GM12878 (cell line): ENCODE data around the gene PTBP3. TPM values are rescaled to one million over a fixed set of nuclear protein-coding genes. Genes with fewer than 3 reads are reported as not detected.

ENCODE experiments used
- BACH1 ChIP-seq: fragments of 450-650 bp; IDR thresholded peaks from 2 replicates; pipeline ENCODE4 v1.6.1; 2017; ENCODE audit warnings: mild to moderate bottlenecking, borderline replicate concordance
- DPF2 ChIP-seq: fragments of 450-650 bp; IDR thresholded peaks from 2 replicates; pipeline ENCODE4 v1.6.1; 2017; ENCODE audit warnings: mild to moderate bottlenecking
- E2F4 ChIP-seq: IDR thresholded peaks from 2 replicates; pipeline ENCODE4 v1.6.1; 2012; ENCODE audit warnings: low read depth, low read length, improper control_type of control experiment
- ESRRA ChIP-seq: IDR thresholded peaks from 2 replicates; pipeline ENCODE4 v1.6.1; 2012; ENCODE audit warnings: mild to moderate bottlenecking, low read length, improper control_type of control experiment
- EZH2 ChIP-seq: IDR thresholded peaks from 2 replicates; pipeline ENCODE4 v1.6.1; 2012; ENCODE audit warnings: low read depth, mild to moderate bottlenecking, control low read depth, inconsistent platforms, low read length, borderline replicate concordance; ENCODE audit not compliant: control insufficient read depth
- GATAD2B ChIP-seq: fragments of 450-650 bp; conservative IDR thresholded peaks from 2 replicates; pipeline ENCODE4 v1.6.1; 2017; ENCODE audit warnings: low read depth, mild to moderate bottlenecking, moderate library complexity
- JUND ChIP-seq: IDR thresholded peaks from 2 replicates; pipeline ENCODE4 v1.6.1; 2012; ENCODE audit warnings: low read depth, mild to moderate bottlenecking, low read length, improper control_type of control experiment, moderate library complexity
- KAT2A ChIP-seq: conservative IDR thresholded peaks from 2 replicates; pipeline ENCODE4 v1.6.1; 2011; ENCODE audit warnings: low read depth, low read length; ENCODE audit not compliant: control insufficient read depth
- KDM1A ChIP-seq: fragments of 200-600 bp; sonication (generic); IDR thresholded peaks from 2 replicates; pipeline ENCODE4 v1.6.1; 2016; ENCODE audit warnings: borderline replicate concordance
- LARP7 ChIP-seq: fragments of 450-650 bp; IDR thresholded peaks from 2 replicates; pipeline ENCODE4 v1.6.1; 2017; ENCODE audit warnings: mild to moderate bottlenecking
- MEF2A ChIP-seq: IDR thresholded peaks from 2 replicates; pipeline ENCODE4 v1.6.1; 2011; ENCODE audit warnings: low read depth, mild to moderate bottlenecking, low read length, moderate library complexity; ENCODE audit not compliant: insufficient read depth
- MXI1 ChIP-seq: fragments of 150-350 bp; IDR thresholded peaks from 2 replicates; pipeline ENCODE4 v1.6.1; 2011; ENCODE audit warnings: low read depth, mild to moderate bottlenecking, inconsistent platforms, low read length, improper control_type of control experiment
- NBN ChIP-seq: fragments of 450-650 bp; IDR thresholded peaks from 2 replicates; pipeline ENCODE4 v1.6.1; 2016
- POLR2AphosphoS2 ChIP-seq: IDR thresholded peaks from 2 replicates; pipeline ENCODE4 v1.6.1; 2011; ENCODE audit warnings: low read depth, mild to moderate bottlenecking, low read length, improper control_type of control experiment, moderate library complexity
- POLR2AphosphoS5 ChIP-seq: IDR thresholded peaks from 2 replicates; pipeline ENCODE4 v1.6.1; 2011; ENCODE audit warnings: mild to moderate bottlenecking, low read length, inconsistent platforms
- SIN3A ChIP-seq: IDR thresholded peaks from 2 replicates; pipeline ENCODE4 v1.6.1; 2012; ENCODE audit warnings: low read depth, low read length, improper control_type of control experiment
- SIX5 ChIP-seq: IDR thresholded peaks from 2 replicates; pipeline ENCODE4 v1.6.1; 2011; ENCODE audit warnings: mild to moderate bottlenecking, low read depth, low read length, moderate library complexity; ENCODE audit not compliant: severe bottlenecking
- ZNF217 ChIP-seq: fragments of 450-650 bp; IDR thresholded peaks from 2 replicates; pipeline ENCODE4 v1.6.1; 2017; ENCODE audit warnings: antibody characterized with exemption, mild to moderate bottlenecking
- ZNF274 ChIP-seq: IDR thresholded peaks from one replicate; pipeline ENCODE4 v1.8.0; 2011; ENCODE audit not compliant: insufficient read length, insufficient read depth
- ZNF622 ChIP-seq: fragments of 450-650 bp; IDR thresholded peaks from 2 replicates; pipeline ENCODE4 v1.6.1; 2017; ENCODE audit warnings: mild to moderate bottlenecking, inconsistent platforms
- polyA plus RNA-seq, 11 experiments: library from polyadenylated mRNA; depleted of rRNA in 4 of 11; unstranded in 6 of 11; stranded (reverse) in 5 of 11; fragments of >200 nt; fragmentation: Nextera tagmentation in 4 of 11; fragmentation: Illumina TruSeq in 1 of 11; extraction: Ambion mirVana in 4 of 11; extraction: Trizol in 1 of 11; gene quantifications; 1 replicate in 1 of 11; 2 replicates in 10 of 11; pipeline versions ENCODE4 v1.2.1 to v1.2.3, GENCODE V29; 2011 to 2016; ENCODE audit warnings: inconsistent platforms in 2 of 11, missing spikeins in 2 of 11, low read depth in 1 of 11
- total RNA-seq, 4 experiments: library from RNA; depleted of rRNA in 3 of 4; stranded (reverse); fragments of >200 nt in 3 of 4; fragmentation: Illumina TruSeq in 1 of 4; extraction: Trizol in 1 of 4; gene quantifications; 2 replicates each; pipeline versions ENCODE4 v1.2.1 to v1.2.3, GENCODE V29; 2013 to 2021
- TF ChIP-seq, protein P1 (sequence below): fragments of 450-650 bp; IDR thresholded peaks from 2 replicates; pipeline ENCODE4 v1.6.1; 2017; ENCODE audit warnings: low read depth, mild to moderate bottlenecking, moderate library complexity
- TF ChIP-seq, protein P2 (sequence below): fragments of 450-650 bp; IDR thresholded peaks from 2 replicates; pipeline ENCODE4 v1.6.1; 2017; ENCODE audit warnings: mild to moderate bottlenecking, moderate library complexity

The PTBP3 gene
- total and polyA plus RNA-seq, 10 of the 15 experiments (the other 5 are each of a cell fraction or from before 2014, with no cell fraction given): 12.5 to 104 (median 52.7) TPM

DNA sequence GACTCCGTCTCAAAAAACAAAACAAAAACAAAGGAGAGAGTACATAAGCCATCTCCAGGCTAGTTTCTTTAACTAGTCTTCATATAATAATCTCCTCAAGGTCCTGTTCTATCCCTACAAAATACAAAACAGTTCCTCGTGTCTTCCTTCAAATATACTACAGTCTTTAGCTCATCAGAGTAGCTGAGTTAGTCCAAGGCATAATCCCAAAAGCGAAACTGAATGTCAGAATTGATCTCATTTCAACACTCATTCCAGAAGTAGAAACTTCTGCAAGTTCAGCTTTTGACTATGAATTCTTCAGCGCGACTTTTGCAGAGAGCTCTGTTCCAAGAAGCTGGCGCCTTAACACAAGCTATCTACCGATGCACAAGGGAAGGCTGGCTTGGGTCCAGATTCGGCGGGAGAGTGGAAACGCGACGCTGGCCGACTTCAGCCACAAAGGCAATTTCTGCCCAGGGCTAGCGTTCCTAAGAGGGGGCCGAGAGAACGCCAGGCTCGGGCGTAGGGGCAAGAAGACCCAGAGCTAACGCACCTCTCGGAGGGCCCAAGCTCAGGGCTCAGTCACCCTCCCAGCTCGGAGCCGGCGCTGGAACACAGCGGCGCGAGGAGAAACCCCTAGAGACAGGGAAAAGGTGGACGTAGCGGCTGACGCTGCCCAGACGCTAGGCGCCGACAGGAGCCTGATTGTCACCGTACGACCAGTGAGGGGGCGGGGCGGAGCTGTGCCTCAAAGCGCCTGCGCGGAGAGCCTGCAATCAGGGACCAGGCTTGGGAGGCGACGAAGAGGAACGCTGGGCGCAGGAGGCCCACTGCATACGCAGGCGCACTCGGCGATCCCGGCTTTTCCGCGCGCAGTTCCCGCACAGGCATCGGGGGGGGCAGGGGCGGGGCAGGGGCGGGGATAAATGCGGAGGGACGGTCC, 46.0 kb upstream of the PTBP3 start (continued):
- TF ChIP-seq, protein P1, sequence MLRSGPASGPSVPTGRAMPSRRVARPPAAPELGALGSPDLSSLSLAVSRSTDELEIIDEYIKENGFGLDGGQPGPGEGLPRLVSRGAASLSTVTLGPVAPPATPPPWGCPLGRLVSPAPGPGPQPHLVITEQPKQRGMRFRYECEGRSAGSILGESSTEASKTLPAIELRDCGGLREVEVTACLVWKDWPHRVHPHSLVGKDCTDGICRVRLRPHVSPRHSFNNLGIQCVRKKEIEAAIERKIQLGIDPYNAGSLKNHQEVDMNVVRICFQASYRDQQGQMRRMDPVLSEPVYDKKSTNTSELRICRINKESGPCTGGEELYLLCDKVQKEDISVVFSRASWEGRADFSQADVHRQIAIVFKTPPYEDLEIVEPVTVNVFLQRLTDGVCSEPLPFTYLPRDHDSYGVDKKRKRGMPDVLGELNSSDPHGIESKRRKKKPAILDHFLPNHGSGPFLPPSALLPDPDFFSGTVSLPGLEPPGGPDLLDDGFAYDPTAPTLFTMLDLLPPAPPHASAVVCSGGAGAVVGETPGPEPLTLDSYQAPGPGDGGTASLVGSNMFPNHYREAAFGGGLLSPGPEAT: peak; percentile 23; the same call in 1 of the 2 replicates
- no peak for TF ChIP-seq SIN3A
- TF ChIP-seq GATAD2B: peak; percentile 68; the same call in 1 of the 2 replicates
- TF ChIP-seq ESRRA: no peak
- peak; percentile 83 for TF ChIP-seq LARP7
- TF ChIP-seq E2F4: no peak
- TF ChIP-seq DPF2: peak; percentile 55
- peak; percentile 63; the same call in 1 of the 2 replicates for TF ChIP-seq BACH1
- TF ChIP-seq SIX5: no peak
- no peak for TF ChIP-seq ZNF274
- no peak for TF ChIP-seq KDM1A
- no peak for TF ChIP-seq EZH2
- TF ChIP-seq ZNF622: no peak
- peak; percentile 76 for TF ChIP-seq POLR2AphosphoS5
- TF ChIP-seq, protein P2, sequence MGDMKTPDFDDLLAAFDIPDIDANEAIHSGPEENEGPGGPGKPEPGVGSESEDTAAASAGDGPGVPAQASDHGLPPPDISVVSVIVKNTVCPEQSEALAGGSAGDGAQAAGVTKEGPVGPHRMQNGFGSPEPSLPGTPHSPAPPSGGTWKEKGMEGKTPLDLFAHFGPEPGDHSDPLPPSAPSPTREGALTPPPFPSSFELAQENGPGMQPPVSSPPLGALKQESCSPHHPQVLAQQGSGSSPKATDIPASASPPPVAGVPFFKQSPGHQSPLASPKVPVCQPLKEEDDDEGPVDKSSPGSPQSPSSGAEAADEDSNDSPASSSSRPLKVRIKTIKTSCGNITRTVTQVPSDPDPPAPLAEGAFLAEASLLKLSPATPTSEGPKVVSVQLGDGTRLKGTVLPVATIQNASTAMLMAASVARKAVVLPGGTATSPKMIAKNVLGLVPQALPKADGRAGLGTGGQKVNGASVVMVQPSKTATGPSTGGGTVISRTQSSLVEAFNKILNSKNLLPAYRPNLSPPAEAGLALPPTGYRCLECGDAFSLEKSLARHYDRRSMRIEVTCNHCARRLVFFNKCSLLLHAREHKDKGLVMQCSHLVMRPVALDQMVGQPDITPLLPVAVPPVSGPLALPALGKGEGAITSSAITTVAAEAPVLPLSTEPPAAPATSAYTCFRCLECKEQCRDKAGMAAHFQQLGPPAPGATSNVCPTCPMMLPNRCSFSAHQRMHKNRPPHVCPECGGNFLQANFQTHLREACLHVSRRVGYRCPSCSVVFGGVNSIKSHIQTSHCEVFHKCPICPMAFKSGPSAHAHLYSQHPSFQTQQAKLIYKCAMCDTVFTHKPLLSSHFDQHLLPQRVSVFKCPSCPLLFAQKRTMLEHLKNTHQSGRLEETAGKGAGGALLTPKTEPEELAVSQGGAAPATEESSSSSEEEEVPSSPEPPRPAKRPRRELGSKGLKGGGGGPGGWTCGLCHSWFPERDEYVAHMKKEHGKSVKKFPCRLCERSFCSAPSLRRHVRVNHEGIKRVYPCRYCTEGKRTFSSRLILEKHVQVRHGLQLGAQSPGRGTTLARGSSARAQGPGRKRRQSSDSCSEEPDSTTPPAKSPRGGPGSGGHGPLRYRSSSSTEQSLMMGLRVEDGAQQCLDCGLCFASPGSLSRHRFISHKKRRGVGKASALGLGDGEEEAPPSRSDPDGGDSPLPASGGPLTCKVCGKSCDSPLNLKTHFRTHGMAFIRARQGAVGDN: peak; percentile 49; the same call in 1 of the 2 replicates
- TF ChIP-seq NBN: peak; percentile 16; the same call in 1 of the 2 replicates
- TF ChIP-seq KAT2A: no peak
- 0 out of 2 replicates have a peak, but pooled peaks have one; percentile 38 for TF ChIP-seq MEF2A
- no peak for TF ChIP-seq MXI1
- no peak for TF ChIP-seq POLR2AphosphoS2
- 0 out of 2 replicates have a peak, but pooled peaks have one; percentile 23 for TF ChIP-seq JUND
- TF ChIP-seq ZNF217: 0 out of 2 replicates have a peak, but pooled peaks have one; percentile 14
